ENCODE results near the gene MYL12B.
"Not testable (repeated sequence)": the region's sequence is repeated elsewhere in the genome, so short reads cannot be mapped to it uniquely, and the experiment has no call there.

Gene MYL12B

GRCh38 chr18:3261373-3262233 is at the start of gene MYL12B:
MYL12B (plus strand) TSS chr18:3262133; CDS start chr18:3272899, 10,766 bp downstream.
- no peaks in the 10 kb centered on the region for H3K27me3 ChIP-seq (ENCODE audit: control insufficient read depth, insufficient read depth, low read length)
- peaks cover 8% of the 10 kb centered on the region for H3K4me1 ChIP-seq (ENCODE audit: control insufficient read depth, insufficient read depth, low read length)
- H3K4me3 ChIP-seq (ENCODE audit: low read depth, low read length), result peak within 1 kb of the TSS; percentile 67
- peak within 1 kb of the TSS; percentile 99 for H3K9ac ChIP-seq (ENCODE audit: low read depth, low read length)
- no peaks in the 10 kb centered on the region for H3K36me3 ChIP-seq (ENCODE audit: control insufficient read depth, insufficient read depth, low read length)
- no peaks in the 10 kb centered on the region for H3K9me3 ChIP-seq (ENCODE audit: control insufficient read depth, insufficient read depth, low read length)

GRCh38 chr18:3212657-3213056 is 49.3 kb upstream of the MYL12B start:
- H3K9me3 ChIP-seq (ENCODE audit: control insufficient read depth, insufficient read depth, low read length), result no peaks in the 10 kb centered on the region
- no peak overlapping the region for H3K9ac ChIP-seq (ENCODE audit: low read depth, low read length)
- peaks cover 4% of the 10 kb centered on the region for H3K4me1 ChIP-seq (ENCODE audit: control insufficient read depth, insufficient read depth, low read length)
- H3K27me3 ChIP-seq (ENCODE audit: control insufficient read depth, insufficient read depth, low read length), result no peaks in the 10 kb centered on the region
- no peaks in the 10 kb centered on the region for H3K36me3 ChIP-seq (ENCODE audit: control insufficient read depth, insufficient read depth, low read length)
- H3K4me3 ChIP-seq (ENCODE audit: low read depth, low read length), result no peak overlapping the region

- no peak overlapping the region for H3K9ac ChIP-seq (ENCODE audit: low read depth, low read length)
- no peak overlapping the region for H3K4me3 ChIP-seq (ENCODE audit: low read depth, low read length)
- H3K36me3 ChIP-seq (ENCODE audit: control insufficient read depth, insufficient read depth, low read length), result no peaks in the 10 kb centered on the region
- no peaks in the 10 kb centered on the region for H3K27me3 ChIP-seq (ENCODE audit: control insufficient read depth, insufficient read depth, low read length)
- no peaks in the 10 kb centered on the region for H3K9me3 ChIP-seq (ENCODE audit: control insufficient read depth, insufficient read depth, low read length)
- H3K4me1 ChIP-seq (ENCODE audit: control insufficient read depth, insufficient read depth, low read length), result peaks cover 4% of the 10 kb centered on the region
Measured at GRCh38 chr18:3213300-3214059, 48.5 kb upstream of the MYL12B start.

GRCh38 chr18:3214855-3215637 is 46.9 kb upstream of the MYL12B start:
- Histone ChIP-seq H3K27me3 (ENCODE audit: control insufficient read depth, insufficient read depth, low read length) (no peaks in the 10 kb centered on the region), H3K4me1 (ENCODE audit: control insufficient read depth, insufficient read depth, low read length) (peaks cover 6% of the 10 kb centered on the region), H3K36me3 (ENCODE audit: control insufficient read depth, insufficient read depth, low read length) (no peaks in the 10 kb centered on the region), H3K9me3 (ENCODE audit: control insufficient read depth, insufficient read depth, low read length) (no peaks in the 10 kb centered on the region), H3K4me3 (ENCODE audit: low read depth, low read length) (no peak overlapping the region), H3K9ac (ENCODE audit: low read depth, low read length) (no peak overlapping the region)

GRCh38 chr18:3216987-3217386 is 44.9 kb upstream of the MYL12B start:
- H3K4me1 ChIP-seq (ENCODE audit: control insufficient read depth, insufficient read depth, low read length), result peaks cover 6% of the 10 kb centered on the region
- no peak overlapping the region for H3K9ac ChIP-seq (ENCODE audit: low read depth, low read length)
- no peaks in the 10 kb centered on the region for H3K36me3 ChIP-seq (ENCODE audit: control insufficient read depth, insufficient read depth, low read length)
- no peak overlapping the region for H3K4me3 ChIP-seq (ENCODE audit: low read depth, low read length)
- no peaks in the 10 kb centered on the region for H3K9me3 ChIP-seq (ENCODE audit: control insufficient read depth, insufficient read depth, low read length)
- H3K27me3 ChIP-seq (ENCODE audit: control insufficient read depth, insufficient read depth, low read length), result no peaks in the 10 kb centered on the region

GRCh38 chr18:3217948-3218647 is 43.8 kb upstream of the MYL12B start:
- no peak overlapping the region for H3K9ac ChIP-seq (ENCODE audit: low read depth, low read length)
- H3K4me3 ChIP-seq (ENCODE audit: low read depth, low read length), result no peak overlapping the region
- H3K36me3 ChIP-seq (ENCODE audit: control insufficient read depth, insufficient read depth, low read length), result no peaks in the 10 kb centered on the region
- H3K27me3 ChIP-seq (ENCODE audit: control insufficient read depth, insufficient read depth, low read length), result no peaks in the 10 kb centered on the region
- no peaks in the 10 kb centered on the region for H3K9me3 ChIP-seq (ENCODE audit: control insufficient read depth, insufficient read depth, low read length)
- H3K4me1 ChIP-seq (ENCODE audit: control insufficient read depth, insufficient read depth, low read length), result peaks cover 6% of the 10 kb centered on the region

GRCh38 chr18:3218819-3219218 is 43.1 kb upstream of the MYL12B start:
- Histone ChIP-seq H3K4me1 (ENCODE audit: control insufficient read depth, insufficient read depth, low read length) (peaks cover 6% of the 10 kb centered on the region), H3K4me3 (ENCODE audit: low read depth, low read length) (no peak overlapping the region), H3K36me3 (ENCODE audit: control insufficient read depth, insufficient read depth, low read length) (no peaks in the 10 kb centered on the region), H3K9ac (ENCODE audit: low read depth, low read length) (no peak overlapping the region), H3K9me3 (ENCODE audit: control insufficient read depth, insufficient read depth, low read length) (no peaks in the 10 kb centered on the region), H3K27me3 (ENCODE audit: control insufficient read depth, insufficient read depth, low read length) (no peaks in the 10 kb centered on the region)

GRCh38 chr18:3219241-3219630 is 42.7 kb upstream of the MYL12B start:
- Histone ChIP-seq H3K9ac (ENCODE audit: low read depth, low read length) (no peak overlapping the region), H3K36me3 (ENCODE audit: control insufficient read depth, insufficient read depth, low read length) (no peaks in the 10 kb centered on the region)

GRCh38 chr18:3219631-3220335 is 42.1 kb upstream of the MYL12B start, which contains the start of gene MYOM1:
MYOM1 (minus strand) TSS chr18:3219968; CDS start chr18:3215223, 4,745 bp downstream.
- peaks cover 6% of the 10 kb centered on the region for H3K4me1 ChIP-seq (ENCODE audit: control insufficient read depth, insufficient read depth, low read length)
- no peaks in the 10 kb centered on the region for H3K9me3 ChIP-seq (ENCODE audit: control insufficient read depth, insufficient read depth, low read length)
- H3K36me3 ChIP-seq (ENCODE audit: control insufficient read depth, insufficient read depth, low read length), result no peaks in the 10 kb centered on the region
- no peaks in the 10 kb centered on the region for H3K27me3 ChIP-seq (ENCODE audit: control insufficient read depth, insufficient read depth, low read length)
- no peak within 1 kb of the TSS for H3K9ac ChIP-seq (ENCODE audit: low read depth, low read length)
- no peak within 1 kb of the TSS for H3K4me3 ChIP-seq (ENCODE audit: low read depth, low read length)

More at GRCh38 chr18:3219241-3219630, 42.7 kb upstream of the MYL12B start:
- Histone ChIP-seq H3K27me3 (ENCODE audit: control insufficient read depth, insufficient read depth, low read length) (no peaks in the 10 kb centered on the region), H3K9me3 (ENCODE audit: control insufficient read depth, insufficient read depth, low read length) (no peaks in the 10 kb centered on the region), H3K4me3 (ENCODE audit: low read depth, low read length) (no peak overlapping the region), H3K4me1 (ENCODE audit: control insufficient read depth, insufficient read depth, low read length) (peaks cover 6% of the 10 kb centered on the region)

GRCh38 chr18:3220868-3221267 is 41.1 kb upstream of the MYL12B start:
- not testable (repeated sequence) for H3K9me3 ChIP-seq (ENCODE audit: control insufficient read depth, insufficient read depth, low read length); H3K36me3 ChIP-seq (ENCODE audit: control insufficient read depth, insufficient read depth, low read length); H3K9ac ChIP-seq (ENCODE audit: low read depth, low read length); H3K4me1 ChIP-seq (ENCODE audit: control insufficient read depth, insufficient read depth, low read length); H3K27me3 ChIP-seq (ENCODE audit: control insufficient read depth, insufficient read depth, low read length); H3K4me3 ChIP-seq (ENCODE audit: low read depth, low read length)

All from iPS-15b (cell line).